22Rv1 (cell line): ENCODE results near the gene EFHC1.

Source experiments
- H3K27ac ChIP-seq: fragments of 450-650 bp; 2 replicates; pipeline ENCODE4 v1.5.1; 2017
- ZFX ChIP-seq: fragments of 450-650 bp; IDR thresholded peaks from 2 replicates; pipeline ENCODE4 v1.6.1; 2017; ENCODE audit warnings: antibody characterized with exemption, borderline replicate concordance
- TF ChIP-seq, protein P1 (sequence below): fragments of 450-650 bp; IDR thresholded peaks from 2 replicates; pipeline ENCODE4 v1.5.1; 2017; ENCODE audit warnings: mild to moderate bottlenecking

The EFHC1 gene

GRCh38 chr6:52538901-52539354, 118.8 kb downstream of the EFHC1 start:
- no peak overlapping the region for H3K27ac ChIP-seq
- TF ChIP-seq, protein P1, sequence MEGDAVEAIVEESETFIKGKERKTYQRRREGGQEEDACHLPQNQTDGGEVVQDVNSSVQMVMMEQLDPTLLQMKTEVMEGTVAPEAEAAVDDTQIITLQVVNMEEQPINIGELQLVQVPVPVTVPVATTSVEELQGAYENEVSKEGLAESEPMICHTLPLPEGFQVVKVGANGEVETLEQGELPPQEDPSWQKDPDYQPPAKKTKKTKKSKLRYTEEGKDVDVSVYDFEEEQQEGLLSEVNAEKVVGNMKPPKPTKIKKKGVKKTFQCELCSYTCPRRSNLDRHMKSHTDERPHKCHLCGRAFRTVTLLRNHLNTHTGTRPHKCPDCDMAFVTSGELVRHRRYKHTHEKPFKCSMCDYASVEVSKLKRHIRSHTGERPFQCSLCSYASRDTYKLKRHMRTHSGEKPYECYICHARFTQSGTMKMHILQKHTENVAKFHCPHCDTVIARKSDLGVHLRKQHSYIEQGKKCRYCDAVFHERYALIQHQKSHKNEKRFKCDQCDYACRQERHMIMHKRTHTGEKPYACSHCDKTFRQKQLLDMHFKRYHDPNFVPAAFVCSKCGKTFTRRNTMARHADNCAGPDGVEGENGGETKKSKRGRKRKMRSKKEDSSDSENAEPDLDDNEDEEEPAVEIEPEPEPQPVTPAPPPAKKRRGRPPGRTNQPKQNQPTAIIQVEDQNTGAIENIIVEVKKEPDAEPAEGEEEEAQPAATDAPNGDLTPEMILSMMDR, result no peak
- TF ChIP-seq ZFX, result no peak

DNA sequence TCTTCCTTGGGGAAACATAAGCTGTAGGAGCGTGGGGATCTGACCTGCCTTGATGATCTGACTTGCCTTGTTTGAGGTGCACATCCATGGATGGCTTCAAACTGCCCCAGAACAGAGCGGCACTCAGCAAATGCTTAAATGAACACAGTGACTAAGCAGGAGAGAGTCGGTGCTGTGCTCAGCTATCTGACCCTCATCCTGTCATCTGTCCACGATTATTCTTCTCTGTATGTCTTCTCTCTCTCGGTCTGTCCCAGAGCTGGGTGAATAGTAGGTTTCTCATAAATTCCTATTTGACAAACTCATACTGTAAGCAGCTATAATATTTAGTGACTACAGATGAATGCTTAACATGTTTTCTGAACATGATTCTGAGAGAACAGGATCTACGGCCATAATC, 119.5 kb downstream of the EFHC1 start:
- TF ChIP-seq, protein P1, result no peak
- TF ChIP-seq ZFX, result no peak
- H3K27ac ChIP-seq, result no peak overlapping the region

GRCh38 chr6:52540286-52540902, 120.3 kb downstream of the EFHC1 start:
- TF ChIP-seq ZFX, result no peak
- TF ChIP-seq, protein P1, result no peak
- H3K27ac ChIP-seq, result no peak overlapping the region

GRCh38 chr6:52541135-52541534, 121.0 kb downstream of the EFHC1 start:
- H3K27ac ChIP-seq, result no peak overlapping the region
- TF ChIP-seq ZFX, result no peak
- TF ChIP-seq, protein P1, result no peak

DNA sequence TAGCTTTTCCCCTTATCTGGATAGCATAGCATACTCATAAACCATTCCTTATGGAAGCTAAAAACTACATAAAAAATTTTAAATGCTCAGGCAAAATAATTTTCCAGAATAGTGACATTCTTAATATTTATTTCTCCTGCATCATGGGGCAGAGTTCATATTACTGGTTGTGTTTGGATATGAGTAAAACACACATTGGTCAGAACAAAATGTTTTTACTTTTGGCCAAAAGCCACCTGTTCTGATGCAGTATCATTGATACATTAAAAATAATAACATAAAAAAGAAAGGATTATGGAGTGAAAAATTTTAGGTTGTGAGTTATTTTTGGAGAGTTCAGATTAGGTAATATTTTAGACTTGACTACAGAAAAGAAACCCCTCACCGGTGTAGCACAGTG, 123.1 kb downstream of the EFHC1 start:
- TF ChIP-seq ZFX, result no peak
- TF ChIP-seq, protein P1, result no peak
- H3K27ac ChIP-seq, result peak overlapping the region; percentile 64

GRCh38 chr6:52543729-52544601, 123.8 kb downstream of the EFHC1 start:
- peak overlapping the region; percentile 64 for H3K27ac ChIP-seq
- TF ChIP-seq, protein P1, result no peak
- TF ChIP-seq ZFX, result no peak
